Umbilical cord (tissue), 2 donors: ENCODE results near the gene DGCR2. TPM values are rescaled to one million over a fixed set of nuclear protein-coding genes. Genes with fewer than 3 reads are reported as not detected.

Experiments
- DNase-seq: peaks from one replicate; pipeline ENCODE4 v3.0.0-alpha.2; 2015; ENCODE audit warnings: low spot score
- total RNA-seq: library from RNA; depleted of rRNA; stranded (reverse); fragments of >200 nt; gene quantifications from one replicate; pipeline ENCODE4 v1.2.3, GENCODE V29; 2014; ENCODE audit warnings: low replicate concordance; ENCODE audit not compliant: insufficient read depth

Gene DGCR2
- total RNA-seq, 1 donor from 2014 or later: 47.4 TPM

GRCh38 chr22:19146215-19146968 is 24.2 kb upstream of the DGCR2 start:
- no peak for DNase-seq

- DNase-seq: no peak
These were observed 21.8 kb upstream of the DGCR2 start for GRCh38 chr22:19143967-19144400.

- DNase-seq: no peak
These were observed 21.0 kb upstream of the DGCR2 start for GRCh38 chr22:19143212-19143611.

GRCh38 chr22:19142394-19142793 is 20.2 kb upstream of the DGCR2 start:
- no peak for DNase-seq

GRCh38 chr22:19139974-19140373 is 17.8 kb upstream of the DGCR2 start:
- DNase-seq: no peak

GRCh38 chr22:19139001-19139356 is 16.8 kb upstream of the DGCR2 start:
- no peak for DNase-seq

GRCh38 chr22:19138217-19139000 is 16.2 kb upstream of the DGCR2 start:
- no peak for DNase-seq

- DNase-seq: no peak
These were observed 15.4 kb upstream of the DGCR2 start for GRCh38 chr22:19137384-19138216.

- DNase-seq: no peak
These were observed 14.7 kb upstream of the DGCR2 start for GRCh38 chr22:19136915-19137314.

GRCh38 chr22:19134874-19135273 is 12.7 kb upstream of the DGCR2 start:
- DNase-seq: no peak

GRCh38 chr22:19134176-19134831 is 12.1 kb upstream of the DGCR2 start:
- no peak for DNase-seq

- no peak for DNase-seq
These were observed 11.3 kb upstream of the DGCR2 start for GRCh38 chr22:19133561-19133960.

- DNase-seq: no peak
These were observed 10.6 kb upstream of the DGCR2 start for GRCh38 chr22:19132693-19133400.

GRCh38 chr22:19132153-19132552 is 9.9 kb upstream of the DGCR2 start:
- no peak for DNase-seq

- no peak for DNase-seq
These were observed 9.4 kb upstream of the DGCR2 start for GRCh38 chr22:19131685-19132015.

- DNase-seq: no peak
These were observed 8.9 kb upstream of the DGCR2 start, which contains the start of gene TSSK2 for GRCh38 chr22:19130959-19131684. TSS of gene TSSK2 (plus strand) at chr22:19131308. CDS start at chr22:19131400, 92 bp downstream.

GRCh38 chr22:19129871-19130270 is 7.7 kb upstream of the DGCR2 start:
- DNase-seq: no peak

- no peak for DNase-seq
These were observed 6.9 kb upstream of the DGCR2 start for GRCh38 chr22:19128946-19129727.

- DNase-seq: no peak
These were observed 5.8 kb upstream of the DGCR2 start for GRCh38 chr22:19128009-19128401.
